Epithelial cell of esophagus (primary cell): ENCODE measurements around the gene ITPK1.
"Not testable (repeated sequence)": the region's sequence is repeated elsewhere in the genome, so short reads cannot be mapped to it uniquely, and the experiment has no call there.

ENCODE experiments used
- DNase-seq: peaks from one replicate; pipeline ENCODE4 v3.0.0; 2010; ENCODE audit warnings: low read depth
- H3K4me3 ChIP-seq: 2 replicates; pipeline ENCODE4 v1.5.1; 2011; ENCODE audit warnings: mild to moderate bottlenecking, low read length, control low read depth
- TF ChIP-seq, protein P1 (sequence below): IDR thresholded peaks from 2 replicates; pipeline ENCODE4 v1.5.1; 2011; ENCODE audit warnings: low read depth, mild to moderate bottlenecking, low read length, control low read depth, inconsistent platforms; ENCODE audit not compliant: insufficient read depth; ENCODE audit errors: missing control alignments

ITPK1 gene

DNA sequence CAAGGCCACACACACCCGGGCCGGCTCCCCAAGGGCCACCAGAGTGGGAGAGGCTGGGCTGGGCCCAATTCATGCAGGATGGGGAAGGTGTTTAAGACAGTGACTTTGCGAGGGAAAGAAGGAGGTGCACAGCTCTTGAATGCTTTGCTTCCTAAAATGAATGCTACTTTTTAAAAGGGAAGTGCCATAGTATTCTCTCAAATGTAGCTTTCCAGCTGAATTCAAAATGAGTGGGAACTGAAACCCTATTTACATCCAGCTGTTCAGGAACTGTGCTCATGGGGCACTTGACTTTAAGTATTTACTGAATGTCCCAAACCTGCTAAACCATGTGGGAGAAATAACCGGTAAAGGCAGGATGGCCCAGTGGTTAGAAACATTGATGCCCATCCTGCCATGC, 7.6 kb downstream of the ITPK1 start:
- no peak overlapping the region for H3K4me3 ChIP-seq
- TF ChIP-seq, protein P1, sequence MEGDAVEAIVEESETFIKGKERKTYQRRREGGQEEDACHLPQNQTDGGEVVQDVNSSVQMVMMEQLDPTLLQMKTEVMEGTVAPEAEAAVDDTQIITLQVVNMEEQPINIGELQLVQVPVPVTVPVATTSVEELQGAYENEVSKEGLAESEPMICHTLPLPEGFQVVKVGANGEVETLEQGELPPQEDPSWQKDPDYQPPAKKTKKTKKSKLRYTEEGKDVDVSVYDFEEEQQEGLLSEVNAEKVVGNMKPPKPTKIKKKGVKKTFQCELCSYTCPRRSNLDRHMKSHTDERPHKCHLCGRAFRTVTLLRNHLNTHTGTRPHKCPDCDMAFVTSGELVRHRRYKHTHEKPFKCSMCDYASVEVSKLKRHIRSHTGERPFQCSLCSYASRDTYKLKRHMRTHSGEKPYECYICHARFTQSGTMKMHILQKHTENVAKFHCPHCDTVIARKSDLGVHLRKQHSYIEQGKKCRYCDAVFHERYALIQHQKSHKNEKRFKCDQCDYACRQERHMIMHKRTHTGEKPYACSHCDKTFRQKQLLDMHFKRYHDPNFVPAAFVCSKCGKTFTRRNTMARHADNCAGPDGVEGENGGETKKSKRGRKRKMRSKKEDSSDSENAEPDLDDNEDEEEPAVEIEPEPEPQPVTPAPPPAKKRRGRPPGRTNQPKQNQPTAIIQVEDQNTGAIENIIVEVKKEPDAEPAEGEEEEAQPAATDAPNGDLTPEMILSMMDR = no peak
- no peak for DNase-seq

DNA sequence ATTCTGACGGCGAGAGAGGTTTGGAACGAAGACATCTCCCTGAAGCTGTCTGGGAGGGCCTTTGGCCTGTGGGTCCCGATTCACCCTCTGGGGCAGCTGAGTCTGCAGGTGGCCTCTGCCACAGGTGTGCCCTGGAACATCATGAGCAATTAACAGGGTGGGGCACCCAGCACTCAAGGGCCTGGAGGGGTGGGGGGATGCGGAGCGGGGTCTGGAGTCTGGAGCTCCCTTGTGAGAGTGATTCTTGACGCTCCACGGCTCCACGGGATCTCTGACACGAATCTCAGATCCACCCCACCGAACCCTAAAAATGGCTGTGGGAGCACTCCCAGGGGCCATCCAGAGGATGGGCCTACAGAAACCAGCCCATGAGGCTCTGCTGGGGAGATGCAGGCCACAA, 8.3 kb downstream of the ITPK1 start:
- TF ChIP-seq, protein P1 = no peak
- DNase-seq = no peak
- no peak overlapping the region for H3K4me3 ChIP-seq

DNA sequence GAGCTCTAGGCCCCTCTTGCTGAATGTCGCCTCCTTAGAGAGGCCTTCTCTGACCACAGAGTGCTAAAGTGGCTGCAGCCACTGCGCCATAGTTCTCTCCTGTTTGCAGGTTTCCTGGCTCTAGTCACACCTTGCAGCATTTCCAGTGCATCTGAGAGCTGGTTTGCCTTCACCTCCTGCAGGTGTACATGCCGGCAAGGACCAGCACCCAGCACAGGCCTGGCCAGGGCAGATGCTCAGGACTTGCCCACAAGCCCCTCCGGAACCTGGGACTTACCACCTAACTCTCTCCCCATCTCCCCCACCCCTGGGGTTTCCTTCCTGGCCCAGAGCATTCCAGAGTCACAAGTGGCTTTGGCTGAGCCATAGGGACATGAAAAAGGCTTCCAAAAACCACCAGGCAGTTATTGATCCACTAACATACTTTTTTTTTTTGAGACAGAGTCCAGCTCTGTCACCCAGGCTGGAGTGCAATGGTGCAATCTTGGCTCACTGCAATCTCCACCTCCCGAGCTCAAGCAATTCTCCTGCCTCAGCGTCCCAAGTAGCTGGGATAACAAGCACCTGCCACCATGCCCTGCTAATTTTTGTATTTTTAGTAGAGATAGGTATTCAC, 9.1 kb downstream of the ITPK1 start:
- TF ChIP-seq, protein P1 = no peak
- H3K4me3 ChIP-seq = no peak overlapping the region
- no peak for DNase-seq

DNA sequence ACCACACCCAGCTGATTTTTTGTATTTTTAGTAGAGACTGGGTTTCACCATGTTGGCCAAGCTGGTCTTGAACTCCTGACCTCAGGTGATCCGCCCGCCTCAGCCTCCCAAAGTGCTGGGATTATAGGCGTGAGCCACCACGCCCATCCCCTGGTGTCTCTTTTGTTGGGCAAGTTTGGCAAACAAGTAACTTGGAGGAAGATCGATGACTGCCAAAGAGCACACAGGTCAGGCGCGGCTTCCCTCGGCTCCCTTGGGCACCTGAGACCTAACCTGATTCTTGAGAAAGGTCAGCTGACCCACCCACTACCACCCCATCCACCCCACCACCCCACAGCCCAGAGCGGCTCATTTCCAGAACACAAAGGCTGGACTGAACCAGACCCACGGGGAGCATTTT, 9.9 kb downstream of the ITPK1 start:
- not testable (repeated sequence) for H3K4me3 ChIP-seq, DNase-seq

DNA sequence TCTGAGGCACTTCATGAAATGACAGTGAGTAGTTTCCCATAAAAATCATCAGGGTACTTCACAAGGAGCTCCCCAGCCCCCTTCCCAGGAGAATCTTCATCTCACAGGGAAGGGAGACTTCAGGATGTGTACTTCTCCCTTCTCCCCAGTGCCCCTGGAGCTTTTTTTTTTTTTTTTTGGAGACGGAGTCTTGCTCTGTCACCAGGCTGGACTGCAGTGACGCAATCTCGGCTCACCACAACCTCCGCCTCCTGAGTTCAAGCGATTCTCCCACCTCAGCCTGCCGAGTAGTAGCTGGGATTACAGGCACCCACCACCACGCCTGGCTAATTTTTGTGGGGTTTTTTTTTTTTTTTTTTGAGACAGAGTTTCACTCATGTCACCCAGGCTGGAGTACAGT, 10.4 kb downstream of the ITPK1 start:
- no peak overlapping the region for H3K4me3 ChIP-seq
- TF ChIP-seq, protein P1 = no peak
- DNase-seq = peak; percentile 75

DNA sequence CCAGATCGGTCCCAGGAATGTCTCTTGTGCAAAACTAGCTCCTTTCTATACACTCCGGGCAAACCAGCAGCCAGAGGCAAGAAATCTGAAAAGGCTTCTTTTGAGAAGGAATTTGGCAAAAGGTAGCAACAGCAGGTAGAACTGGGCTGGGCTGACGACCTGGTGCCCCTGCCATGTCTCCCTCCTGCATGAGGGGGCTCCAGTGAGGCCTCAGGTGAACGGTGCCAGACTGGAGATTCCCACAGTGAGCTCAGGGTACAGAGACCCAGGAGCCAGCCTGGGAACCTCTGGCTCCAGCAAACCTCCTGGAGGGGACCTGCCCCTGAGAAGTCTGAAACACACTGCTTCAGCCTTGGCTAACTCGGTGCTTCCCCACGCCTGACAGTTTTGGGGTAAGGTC, 10.8 kb downstream of the ITPK1 start:
- no peak for DNase-seq
- TF ChIP-seq, protein P1 = no peak
- no peak overlapping the region for H3K4me3 ChIP-seq

DNA sequence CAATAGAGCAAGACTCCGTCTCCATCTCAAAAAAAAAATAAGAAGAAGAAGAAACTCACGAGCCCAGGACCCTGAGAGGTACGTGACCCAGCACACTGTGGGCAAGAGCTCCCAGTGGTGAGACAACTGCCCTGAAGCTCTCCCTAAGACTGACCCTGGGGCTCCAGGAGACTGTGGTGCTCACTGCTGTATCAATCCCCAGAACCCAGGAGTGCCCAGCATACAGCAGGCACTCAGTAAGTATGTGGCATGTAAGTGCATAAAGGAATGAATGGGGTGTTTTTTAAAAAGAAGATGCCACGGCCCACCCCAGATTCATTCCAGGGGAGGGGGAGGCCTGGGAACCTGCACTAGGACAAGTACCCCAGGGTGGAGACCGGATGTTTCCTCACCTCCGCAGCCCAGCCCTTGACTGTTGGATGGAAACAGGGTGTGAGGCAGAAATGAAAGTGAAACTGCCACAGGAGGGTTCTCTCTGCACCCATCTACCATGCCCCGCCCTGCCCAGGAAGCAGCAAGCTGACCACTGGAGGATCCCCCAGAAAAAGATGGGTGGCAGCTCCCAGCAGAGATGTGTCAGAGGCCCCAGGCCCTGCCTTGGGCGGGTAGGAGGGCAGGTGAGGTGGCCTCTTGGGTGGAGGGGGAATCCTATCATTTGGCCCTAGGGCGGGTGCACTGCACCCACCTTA, 12.2 kb downstream of the ITPK1 start:
- DNase-seq = no peak
- TF ChIP-seq, protein P1 = no peak
- no peak overlapping the region for H3K4me3 ChIP-seq
